IPS-20b (cell line): ENCODE measurements around the gene CLDN11.
A peak's percentile ranks its signal among the peaks of the same experiment; 100 is the strongest.

Source experiments
- H3K27ac ChIP-seq: one replicate; pipeline ENCODE4 v1.5.1; 2013; ENCODE audit warnings: low read length
- H3K27me3 ChIP-seq: 2 replicates; pipeline ENCODE4 v1.6.1; 2013; ENCODE audit warnings: mild to moderate bottlenecking, low read length, inconsistent platforms; ENCODE audit not compliant: insufficient read depth
- H3K36me3 ChIP-seq: 2 replicates; pipeline ENCODE4 v1.6.1; 2013; ENCODE audit warnings: low read depth, mild to moderate bottlenecking, inconsistent platforms, low read length, moderate library complexity; ENCODE audit not compliant: insufficient read depth
- H3K4me1 ChIP-seq: 2 replicates; pipeline ENCODE4 v1.6.1; 2013; ENCODE audit warnings: mild to moderate bottlenecking, control low read depth, inconsistent platforms, low read length, moderate library complexity; ENCODE audit not compliant: insufficient read depth
- H3K4me3 ChIP-seq: 2 replicates; pipeline ENCODE4 v1.5.1; 2013; ENCODE audit warnings: mild to moderate bottlenecking, low read length, inconsistent platforms
- H3K9ac ChIP-seq: 2 replicates; pipeline ENCODE4 v1.6.1; 2013; ENCODE audit warnings: low read depth, mild to moderate bottlenecking, inconsistent platforms, low read length, moderate library complexity
- H3K9me3 ChIP-seq: 2 replicates; pipeline ENCODE4 v1.6.1; 2013; ENCODE audit warnings: mild to moderate bottlenecking, low read depth, low read length, inconsistent platforms; ENCODE audit not compliant: insufficient read depth

The CLDN11 gene

GRCh38 chr3:170418422-170419398, at the start of gene CLDN11:
Gene CLDN11 (plus strand): TSS chr3:170418868. CDS start chr3:170419067, 199 bp downstream.
- H3K4me1 ChIP-seq = no peaks in the 10 kb centered on the region; the same call in 1 of the 2 replicates
- H3K9me3 ChIP-seq = no peaks in the 10 kb centered on the region
- peak within 1 kb of the TSS; percentile 60 for H3K4me3 ChIP-seq
- no peak within 1 kb of the TSS for H3K27ac ChIP-seq
- peaks cover 58% of the 10 kb centered on the region for H3K27me3 ChIP-seq
- no peak within 1 kb of the TSS for H3K9ac ChIP-seq
- no peaks in the 10 kb centered on the region for H3K36me3 ChIP-seq

GRCh38 chr3:170368921-170369320, 49.7 kb upstream of the CLDN11 start:
- no peak overlapping the region for H3K4me3 ChIP-seq
- H3K36me3 ChIP-seq = peaks cover 78% of the 10 kb centered on the region
- H3K9ac ChIP-seq = no peak overlapping the region
- no peak overlapping the region for H3K27ac ChIP-seq
- H3K9me3 ChIP-seq = no peaks in the 10 kb centered on the region
- H3K4me1 ChIP-seq = peaks cover 7% of the 10 kb centered on the region; the same call in 1 of the 2 replicates
- H3K27me3 ChIP-seq = no peaks in the 10 kb centered on the region

- no peaks in the 10 kb centered on the region for H3K27me3 ChIP-seq
- no peak overlapping the region for H3K9ac ChIP-seq
- no peak overlapping the region for H3K4me3 ChIP-seq
- H3K9me3 ChIP-seq = no peaks in the 10 kb centered on the region
- peaks cover 3% of the 10 kb centered on the region; the same call in 1 of the 2 replicates for H3K4me1 ChIP-seq
- no peak overlapping the region for H3K27ac ChIP-seq
- H3K36me3 ChIP-seq = peaks cover 68% of the 10 kb centered on the region
Observed at GRCh38 chr3:170372190-170372879, 46.3 kb upstream of the CLDN11 start.

- Histone ChIP-seq H3K36me3 (peaks cover 88% of the 10 kb centered on the region), H3K9ac (no peak overlapping the region), H3K27me3 (no peaks in the 10 kb centered on the region), H3K9me3 (no peaks in the 10 kb centered on the region), H3K4me1 (no peaks in the 10 kb centered on the region), H3K4me3 (no peak overlapping the region), H3K27ac (no peak overlapping the region)
Observed at GRCh38 chr3:170383567-170383966, 35.1 kb upstream of the CLDN11 start.

- no peaks in the 10 kb centered on the region for H3K4me1 ChIP-seq
- no peak overlapping the region for H3K9ac ChIP-seq
- no peaks in the 10 kb centered on the region for H3K27me3 ChIP-seq
- H3K9me3 ChIP-seq = no peaks in the 10 kb centered on the region
- H3K36me3 ChIP-seq = peaks cover 86% of the 10 kb centered on the region
- no peak overlapping the region for H3K4me3 ChIP-seq
- H3K27ac ChIP-seq = no peak overlapping the region
Observed at GRCh38 chr3:170386468-170386867, 32.2 kb upstream of the CLDN11 start.

GRCh38 chr3:170387950-170388349, 30.7 kb upstream of the CLDN11 start:
- Histone ChIP-seq H3K27ac (no peak overlapping the region), H3K9ac (no peak overlapping the region), H3K4me1 (no peaks in the 10 kb centered on the region), H3K4me3 (no peak overlapping the region), H3K36me3 (peaks cover 88% of the 10 kb centered on the region), H3K9me3 (no peaks in the 10 kb centered on the region), H3K27me3 (no peaks in the 10 kb centered on the region)

GRCh38 chr3:170391108-170391507, 27.6 kb upstream of the CLDN11 start:
- no peak overlapping the region for H3K27ac ChIP-seq
- no peak overlapping the region for H3K4me3 ChIP-seq
- H3K9ac ChIP-seq = no peak overlapping the region
- no peaks in the 10 kb centered on the region for H3K27me3 ChIP-seq
- peaks cover 85% of the 10 kb centered on the region for H3K36me3 ChIP-seq
- no peaks in the 10 kb centered on the region for H3K4me1 ChIP-seq
- no peaks in the 10 kb centered on the region for H3K9me3 ChIP-seq

- H3K27ac ChIP-seq = no peak overlapping the region
- no peak overlapping the region for H3K4me3 ChIP-seq
- H3K4me1 ChIP-seq = no peaks in the 10 kb centered on the region
- no peaks in the 10 kb centered on the region for H3K27me3 ChIP-seq
- no peaks in the 10 kb centered on the region for H3K9me3 ChIP-seq
- no peak overlapping the region for H3K9ac ChIP-seq
- peaks cover 37% of the 10 kb centered on the region for H3K36me3 ChIP-seq
Observed at GRCh38 chr3:170397685-170398084, 21.0 kb upstream of the CLDN11 start.

- H3K27ac ChIP-seq = no peak overlapping the region
- no peaks in the 10 kb centered on the region for H3K27me3 ChIP-seq
- H3K4me1 ChIP-seq = no peaks in the 10 kb centered on the region
- H3K36me3 ChIP-seq = no peaks in the 10 kb centered on the region
- no peaks in the 10 kb centered on the region for H3K9me3 ChIP-seq
- H3K4me3 ChIP-seq = no peak overlapping the region
- no peak overlapping the region for H3K9ac ChIP-seq
Observed at GRCh38 chr3:170405101-170405500, 13.6 kb upstream of the CLDN11 start.

- Histone ChIP-seq H3K9ac (no peak overlapping the region), H3K27ac (no peak overlapping the region), H3K4me1 (no peaks in the 10 kb centered on the region), H3K27me3 (no peaks in the 10 kb centered on the region), H3K36me3 (no peaks in the 10 kb centered on the region), H3K9me3 (no peaks in the 10 kb centered on the region), H3K4me3 (no peak overlapping the region)
Observed at GRCh38 chr3:170410428-170411029, 8.1 kb upstream of the CLDN11 start.

GRCh38 chr3:170413291-170413690, 5.4 kb upstream of the CLDN11 start:
- Histone ChIP-seq H3K27me3 (peaks cover 21% of the 10 kb centered on the region), H3K4me1 (no peaks in the 10 kb centered on the region), H3K4me3 (no peak overlapping the region), H3K36me3 (no peaks in the 10 kb centered on the region), H3K9ac (no peak overlapping the region), H3K27ac (no peak overlapping the region), H3K9me3 (no peaks in the 10 kb centered on the region)
